Measurements from ENCODE around the gene RNF215.
A peak's percentile ranks its signal among the peaks of the same experiment; 100 is the strongest.

Gene RNF215

DNA sequence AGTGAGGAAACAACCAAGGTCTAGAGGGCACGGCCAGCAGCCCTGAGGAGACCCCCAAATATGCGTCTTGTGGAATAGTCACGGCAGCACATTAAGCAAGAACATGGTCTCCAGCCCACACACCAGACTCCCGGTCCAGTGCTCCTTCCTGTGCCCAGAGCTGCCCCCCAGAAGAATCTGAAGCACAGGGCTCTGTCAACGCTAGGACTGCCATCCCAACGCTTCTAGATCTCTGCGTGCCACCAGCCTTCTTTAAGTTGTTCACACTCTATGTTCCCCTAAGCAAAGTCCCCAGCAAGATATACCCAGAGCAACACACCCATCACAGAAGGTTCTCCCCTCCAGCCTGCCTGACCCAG lies 6.1 kb upstream of the RNF215 start:
- Histone ChIP-seq H3K27ac (ENCODE audit: low read depth, low read length) (peak overlapping the region; percentile 59), H3K4me3 (ENCODE audit: low read depth, low read length) (no peak overlapping the region), H3K9ac (ENCODE audit: low read depth, low read length) (no peak overlapping the region), H3K27me3 (ENCODE audit: control insufficient read depth, insufficient read depth, low read length) (peaks cover 27% of the 10 kb centered on the region), H3K4me1 (ENCODE audit: control insufficient read depth, insufficient read depth, low read length) (peaks cover 10% of the 10 kb centered on the region; the same call in 1 of the 2 replicates), H3K36me3 (ENCODE audit: control insufficient read depth, insufficient read depth, low read length) (no peaks in the 10 kb centered on the region), H3K9me3 (ENCODE audit: control insufficient read depth, insufficient read depth, low read length) (no peaks in the 10 kb centered on the region; the same call in 1 of the 2 replicates)

DNA sequence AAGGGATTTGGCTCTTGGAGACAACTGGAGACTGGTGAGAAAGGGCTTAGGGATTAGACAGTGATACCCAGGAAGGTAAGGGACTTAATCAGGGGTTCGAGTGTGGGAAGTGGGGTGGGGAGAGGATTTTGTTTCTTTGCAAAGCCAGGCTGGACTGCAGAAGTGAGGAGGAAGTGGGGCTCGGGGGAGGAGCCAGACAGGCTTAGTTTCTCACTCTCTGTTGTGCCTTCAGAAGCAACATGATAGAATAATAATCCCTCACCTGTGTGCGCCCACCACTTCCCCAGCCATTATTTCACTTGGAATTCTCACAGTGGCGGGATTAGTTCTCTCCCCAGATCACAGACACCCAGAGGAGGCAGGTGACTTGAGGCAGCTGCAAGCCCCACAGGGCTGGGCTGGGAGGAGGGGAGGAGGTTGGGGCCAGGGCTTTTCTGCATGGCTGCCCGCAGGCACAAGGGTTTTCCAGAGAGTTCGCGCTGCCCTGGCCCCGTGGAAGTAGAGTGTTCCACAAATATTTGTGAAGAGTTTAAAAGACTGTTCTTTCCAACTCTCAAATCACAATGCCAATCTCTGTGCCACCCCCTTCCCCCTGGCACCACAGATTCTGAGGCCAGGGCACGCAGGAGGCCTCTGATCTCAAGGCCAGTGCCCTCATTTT lies 5.6 kb upstream of the RNF215 start:
- Histone ChIP-seq H3K36me3 (ENCODE audit: control insufficient read depth, insufficient read depth, low read length) (no peaks in the 10 kb centered on the region), H3K27ac (ENCODE audit: low read depth, low read length) (peak overlapping the region; percentile 59), H3K4me1 (ENCODE audit: control insufficient read depth, insufficient read depth, low read length) (peaks cover 10% of the 10 kb centered on the region; the same call in 1 of the 2 replicates), H3K9ac (ENCODE audit: low read depth, low read length) (no peak overlapping the region), H3K9me3 (ENCODE audit: control insufficient read depth, insufficient read depth, low read length) (no peaks in the 10 kb centered on the region; the same call in 1 of the 2 replicates), H3K4me3 (ENCODE audit: low read depth, low read length) (no peak overlapping the region), H3K27me3 (ENCODE audit: control insufficient read depth, insufficient read depth, low read length) (peaks cover 22% of the 10 kb centered on the region)

DNA sequence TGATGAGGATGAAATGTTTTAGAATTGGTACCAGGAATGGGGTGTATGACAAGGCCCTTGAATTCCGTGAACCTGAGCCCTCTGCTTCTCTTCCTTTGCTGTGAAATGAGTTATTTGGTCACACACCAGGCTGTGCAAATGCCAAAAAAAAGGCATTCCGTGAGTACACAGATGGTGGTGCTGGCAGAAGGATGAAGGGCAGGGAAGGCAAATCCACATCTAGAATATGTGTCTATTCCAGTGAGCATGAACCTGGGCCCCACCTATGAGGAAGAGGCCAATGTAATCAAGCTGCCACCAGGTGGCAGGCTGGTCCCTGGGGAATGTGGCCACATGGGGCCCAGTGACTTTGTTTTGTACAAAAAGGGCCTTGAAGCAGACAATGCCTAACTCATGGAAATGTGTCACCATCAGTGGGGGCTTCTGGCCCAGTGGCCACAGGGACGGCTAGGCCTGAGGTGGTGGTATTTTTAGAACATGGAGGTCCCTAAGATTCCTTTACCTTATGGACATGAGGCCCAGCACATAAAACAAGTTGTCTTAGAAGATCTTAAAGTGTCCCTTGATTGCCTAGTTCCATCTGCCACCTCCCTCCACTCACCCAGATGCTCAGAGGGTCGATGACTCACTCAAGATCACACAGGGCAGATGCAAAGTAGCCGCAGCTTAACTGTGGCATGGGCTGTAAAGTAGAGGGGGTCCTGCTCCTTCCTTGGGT lies 3.9 kb upstream of the RNF215 start:
- Histone ChIP-seq H3K27ac (ENCODE audit: low read depth, low read length) (peak overlapping the region; percentile 16), H3K4me3 (ENCODE audit: low read depth, low read length) (no peak overlapping the region), H3K9me3 (ENCODE audit: control insufficient read depth, insufficient read depth, low read length) (no peaks in the 10 kb centered on the region; the same call in 1 of the 2 replicates), H3K36me3 (ENCODE audit: control insufficient read depth, insufficient read depth, low read length) (no peaks in the 10 kb centered on the region), H3K9ac (ENCODE audit: low read depth, low read length) (no peak overlapping the region), H3K4me1 (ENCODE audit: control insufficient read depth, insufficient read depth, low read length) (peaks cover 15% of the 10 kb centered on the region; the same call in 1 of the 2 replicates), H3K27me3 (ENCODE audit: control insufficient read depth, insufficient read depth, low read length) (peaks cover 6% of the 10 kb centered on the region)

DNA sequence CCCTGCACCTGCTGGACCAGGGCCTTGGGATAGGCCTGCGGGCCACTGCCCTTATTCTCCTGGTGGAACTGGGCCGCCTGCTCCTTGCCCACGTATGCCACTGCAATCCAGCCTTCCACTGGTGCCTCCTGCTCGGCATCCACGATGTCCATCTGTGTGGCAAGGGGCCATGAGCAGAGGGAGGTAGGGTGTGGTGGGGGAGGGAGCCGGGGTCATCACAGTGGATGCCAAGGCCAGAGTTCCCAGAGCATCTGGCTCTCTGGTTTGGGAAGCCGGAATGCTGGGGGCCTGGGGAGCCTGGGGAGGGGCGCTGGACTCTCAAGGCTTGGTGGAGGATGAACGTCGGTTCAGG lies 627 bp downstream of the RNF215 start:
- H3K9ac ChIP-seq (ENCODE audit: low read depth, low read length), result no peak overlapping the region; the same call in 1 of the 2 replicates
- peaks cover 14% of the 10 kb centered on the region for H3K36me3 ChIP-seq (ENCODE audit: control insufficient read depth, insufficient read depth, low read length)
- H3K9me3 ChIP-seq (ENCODE audit: control insufficient read depth, insufficient read depth, low read length), result no peaks in the 10 kb centered on the region; the same call in 1 of the 2 replicates
- peaks cover 7% of the 10 kb centered on the region; the same call in 1 of the 2 replicates for H3K4me1 ChIP-seq (ENCODE audit: control insufficient read depth, insufficient read depth, low read length)
- H3K4me3 ChIP-seq (ENCODE audit: low read depth, low read length), result peak overlapping the region; percentile 82
- no peaks in the 10 kb centered on the region for H3K27me3 ChIP-seq (ENCODE audit: control insufficient read depth, insufficient read depth, low read length)
- H3K27ac ChIP-seq (ENCODE audit: low read depth, low read length), result no peak overlapping the region

DNA sequence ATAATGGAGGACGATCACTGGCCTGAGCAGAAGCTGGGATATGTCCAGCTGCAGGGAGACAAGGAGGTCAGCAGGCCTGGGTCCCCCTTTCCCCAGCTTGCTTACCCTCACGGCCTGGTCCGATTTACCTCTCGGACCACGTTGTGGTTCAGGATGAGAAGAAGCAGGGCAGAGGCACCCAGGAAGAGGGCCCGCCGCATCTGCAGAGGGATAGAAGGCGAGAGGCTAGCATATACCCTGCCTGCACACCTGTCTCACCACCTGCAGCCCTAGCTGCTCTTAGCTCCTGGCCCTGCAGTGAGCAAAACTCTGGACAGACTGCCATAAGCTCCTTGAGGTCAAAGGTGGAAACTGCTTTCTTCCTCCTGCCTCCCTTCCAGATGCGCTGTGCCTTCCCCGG lies 1.3 kb downstream of the RNF215 start:
- Histone ChIP-seq H3K4me1 (ENCODE audit: control insufficient read depth, insufficient read depth, low read length) (0 out of 2 replicates have a peak, but pooled peaks cover 4% of the 10 kb centered on the region), H3K27ac (ENCODE audit: low read depth, low read length) (no peak overlapping the region), H3K9ac (ENCODE audit: low read depth, low read length) (no peak overlapping the region), H3K9me3 (ENCODE audit: control insufficient read depth, insufficient read depth, low read length) (no peaks in the 10 kb centered on the region; the same call in 1 of the 2 replicates), H3K27me3 (ENCODE audit: control insufficient read depth, insufficient read depth, low read length) (no peaks in the 10 kb centered on the region), H3K4me3 (ENCODE audit: low read depth, low read length) (no peak overlapping the region), H3K36me3 (ENCODE audit: control insufficient read depth, insufficient read depth, low read length) (peaks cover 18% of the 10 kb centered on the region)

DNA sequence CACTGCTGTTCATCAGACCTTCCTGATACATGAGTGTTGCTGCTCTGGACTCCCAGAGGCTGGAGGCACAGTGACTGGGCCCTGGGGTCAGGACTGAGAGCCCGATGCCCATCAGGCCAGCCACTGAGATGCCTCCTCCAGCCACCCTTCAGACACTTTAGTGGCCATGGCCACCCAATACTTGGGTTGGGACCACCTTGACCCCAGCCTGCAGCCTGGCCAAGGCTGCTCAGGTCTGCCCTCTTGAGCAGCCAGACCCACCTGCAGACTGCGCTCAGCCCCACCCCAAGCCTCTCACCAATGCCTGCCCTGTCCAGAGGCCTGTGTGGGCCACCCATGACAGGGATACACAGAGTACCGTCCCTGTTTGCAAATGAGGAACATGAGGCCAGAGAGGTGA lies 4.2 kb downstream of the RNF215 start:
- Histone ChIP-seq H3K27ac (ENCODE audit: low read depth, low read length) (no peak overlapping the region), H3K4me3 (ENCODE audit: low read depth, low read length) (no peak overlapping the region), H3K9ac (ENCODE audit: low read depth, low read length) (no peak overlapping the region), H3K36me3 (ENCODE audit: control insufficient read depth, insufficient read depth, low read length) (peaks cover 37% of the 10 kb centered on the region), H3K27me3 (ENCODE audit: control insufficient read depth, insufficient read depth, low read length) (no peaks in the 10 kb centered on the region), H3K4me1 (ENCODE audit: control insufficient read depth, insufficient read depth, low read length) (0 out of 2 replicates have a peak, but pooled peaks cover 4% of the 10 kb centered on the region), H3K9me3 (ENCODE audit: control insufficient read depth, insufficient read depth, low read length) (no peaks in the 10 kb centered on the region)

DNA sequence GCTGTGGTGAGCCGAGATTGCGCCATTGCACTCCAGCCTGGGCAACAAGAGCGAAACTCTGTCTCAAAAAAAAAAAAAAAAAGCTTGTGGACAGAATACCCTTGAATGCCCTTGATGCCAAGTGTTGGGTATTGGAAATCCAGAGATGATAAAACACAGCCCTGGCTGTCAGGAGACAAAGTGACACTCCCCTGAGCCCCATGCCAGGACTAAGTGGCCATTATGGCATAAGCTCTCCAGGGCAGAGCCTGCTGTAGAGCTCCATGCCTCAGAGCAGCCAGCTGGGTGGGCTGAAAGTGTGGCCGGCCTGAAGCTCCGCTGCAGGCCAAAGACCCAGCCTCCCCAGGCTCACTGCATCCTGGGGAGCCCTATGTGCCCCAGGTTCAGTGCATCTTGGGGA lies 4.9 kb downstream of the RNF215 start:
- Histone ChIP-seq H3K36me3 (ENCODE audit: control insufficient read depth, insufficient read depth, low read length) (peaks cover 45% of the 10 kb centered on the region), H3K4me1 (ENCODE audit: control insufficient read depth, insufficient read depth, low read length) (0 out of 2 replicates have a peak, but pooled peaks cover 4% of the 10 kb centered on the region), H3K4me3 (ENCODE audit: low read depth, low read length) (no peak overlapping the region), H3K9ac (ENCODE audit: low read depth, low read length) (no peak overlapping the region), H3K27me3 (ENCODE audit: control insufficient read depth, insufficient read depth, low read length) (no peaks in the 10 kb centered on the region), H3K9me3 (ENCODE audit: control insufficient read depth, insufficient read depth, low read length) (no peaks in the 10 kb centered on the region), H3K27ac (ENCODE audit: low read depth, low read length) (no peak overlapping the region)

DNA sequence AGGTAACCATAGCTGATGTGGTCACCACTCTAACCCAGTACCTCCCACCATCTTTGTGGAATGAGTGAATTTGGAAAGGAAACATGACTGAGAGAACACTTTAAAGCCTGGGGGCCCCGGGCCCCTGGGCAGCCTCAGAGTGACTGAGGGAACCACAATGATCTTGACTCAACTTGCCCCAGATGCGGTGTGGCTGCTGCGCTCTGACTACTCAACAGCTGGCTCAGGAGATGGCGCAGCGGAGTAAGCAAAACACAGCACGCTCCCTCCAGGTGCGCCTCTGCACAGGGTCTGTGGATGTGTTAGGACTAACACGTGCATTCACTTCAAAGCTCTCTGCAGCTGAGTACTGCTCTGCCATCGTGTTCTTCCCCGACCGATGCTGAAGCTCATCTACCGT lies 5.9 kb downstream of the RNF215 start:
- 0 out of 2 replicates have a peak, but pooled peaks cover under 1% of the 10 kb centered on the region for H3K4me1 ChIP-seq (ENCODE audit: control insufficient read depth, insufficient read depth, low read length)
- H3K27me3 ChIP-seq (ENCODE audit: control insufficient read depth, insufficient read depth, low read length), result no peaks in the 10 kb centered on the region
- H3K9me3 ChIP-seq (ENCODE audit: control insufficient read depth, insufficient read depth, low read length), result no peaks in the 10 kb centered on the region
- peaks cover 51% of the 10 kb centered on the region for H3K36me3 ChIP-seq (ENCODE audit: control insufficient read depth, insufficient read depth, low read length)
- H3K9ac ChIP-seq (ENCODE audit: low read depth, low read length), result no peak overlapping the region
- H3K27ac ChIP-seq (ENCODE audit: low read depth, low read length), result no peak overlapping the region
- no peak overlapping the region for H3K4me3 ChIP-seq (ENCODE audit: low read depth, low read length)

DNA sequence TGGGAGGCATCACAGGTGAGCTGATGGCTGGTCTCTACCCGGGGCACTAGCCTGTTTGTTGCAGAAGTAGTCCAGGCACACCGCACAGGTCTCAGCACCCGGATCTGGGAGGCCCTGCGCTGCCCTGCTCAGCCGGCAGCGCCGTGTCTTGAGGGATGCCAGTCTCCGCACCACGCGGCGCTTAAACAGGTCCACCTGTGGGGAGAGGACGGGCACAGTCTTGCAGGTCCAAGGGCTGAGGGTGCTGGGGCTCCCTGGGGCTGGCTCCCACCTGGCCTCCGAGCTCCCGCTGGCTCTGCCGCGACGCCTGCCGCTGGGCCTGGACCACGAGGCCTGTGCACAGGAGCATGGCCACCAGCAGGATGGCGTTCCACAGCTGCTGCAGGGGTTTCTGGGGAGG lies 7.2 kb downstream of the RNF215 start:
- Histone ChIP-seq H3K27me3 (ENCODE audit: control insufficient read depth, insufficient read depth, low read length) (no peaks in the 10 kb centered on the region), H3K27ac (ENCODE audit: low read depth, low read length) (no peak overlapping the region), H3K9ac (ENCODE audit: low read depth, low read length) (no peak overlapping the region), H3K4me3 (ENCODE audit: low read depth, low read length) (no peak overlapping the region), H3K36me3 (ENCODE audit: control insufficient read depth, insufficient read depth, low read length) (peaks cover 51% of the 10 kb centered on the region), H3K4me1 (ENCODE audit: control insufficient read depth, insufficient read depth, low read length) (no peaks in the 10 kb centered on the region), H3K9me3 (ENCODE audit: control insufficient read depth, insufficient read depth, low read length) (no peaks in the 10 kb centered on the region)

DNA sequence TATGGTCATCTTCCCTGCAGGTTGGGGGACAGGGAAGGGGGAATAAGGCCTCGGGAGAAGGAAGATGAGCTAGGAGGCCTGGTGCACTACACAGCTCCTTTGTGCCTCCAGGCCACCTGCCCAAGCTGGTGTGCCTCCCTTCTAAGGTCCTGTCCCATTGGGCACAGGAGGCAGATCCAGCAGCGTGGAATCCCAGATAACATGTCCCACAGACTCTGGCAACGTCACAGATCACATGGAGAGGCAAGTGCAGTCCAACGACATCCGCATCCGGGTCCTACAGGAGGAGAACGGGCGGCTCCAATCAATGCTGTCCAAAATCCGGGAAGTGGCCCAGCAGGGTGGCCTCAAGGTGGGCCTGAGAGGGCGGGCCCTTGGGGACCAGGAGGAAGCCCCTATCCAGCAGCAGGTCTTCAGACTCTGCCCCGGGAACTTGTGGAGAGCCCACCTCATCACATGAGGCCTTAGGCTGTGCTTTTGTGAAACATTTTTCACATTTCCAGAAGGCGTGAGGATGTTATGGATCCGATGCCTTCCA lies 11.8 kb downstream of the RNF215 start:
- H3K36me3 ChIP-seq (ENCODE audit: control insufficient read depth, insufficient read depth, low read length), result peaks cover 31% of the 10 kb centered on the region
- no peak overlapping the region for H3K27ac ChIP-seq (ENCODE audit: low read depth, low read length)
- H3K27me3 ChIP-seq (ENCODE audit: control insufficient read depth, insufficient read depth, low read length), result no peaks in the 10 kb centered on the region
- no peaks in the 10 kb centered on the region for H3K4me1 ChIP-seq (ENCODE audit: control insufficient read depth, insufficient read depth, low read length)
- H3K9me3 ChIP-seq (ENCODE audit: control insufficient read depth, insufficient read depth, low read length), result no peaks in the 10 kb centered on the region
- no peak overlapping the region for H3K9ac ChIP-seq (ENCODE audit: low read depth, low read length)
- H3K4me3 ChIP-seq (ENCODE audit: low read depth, low read length), result no peak overlapping the region
